GM21515 (cell line): Measurements from ENCODE around the gene HOXA13.

Experiments used
- ATAC-seq: cut with Tn5 transposase; IDR thresholded peaks from one replicate; pipeline ENCODE4 v1.9.1; 2021; ENCODE audit not compliant: unreplicated experiment

Gene HOXA13

DNA sequence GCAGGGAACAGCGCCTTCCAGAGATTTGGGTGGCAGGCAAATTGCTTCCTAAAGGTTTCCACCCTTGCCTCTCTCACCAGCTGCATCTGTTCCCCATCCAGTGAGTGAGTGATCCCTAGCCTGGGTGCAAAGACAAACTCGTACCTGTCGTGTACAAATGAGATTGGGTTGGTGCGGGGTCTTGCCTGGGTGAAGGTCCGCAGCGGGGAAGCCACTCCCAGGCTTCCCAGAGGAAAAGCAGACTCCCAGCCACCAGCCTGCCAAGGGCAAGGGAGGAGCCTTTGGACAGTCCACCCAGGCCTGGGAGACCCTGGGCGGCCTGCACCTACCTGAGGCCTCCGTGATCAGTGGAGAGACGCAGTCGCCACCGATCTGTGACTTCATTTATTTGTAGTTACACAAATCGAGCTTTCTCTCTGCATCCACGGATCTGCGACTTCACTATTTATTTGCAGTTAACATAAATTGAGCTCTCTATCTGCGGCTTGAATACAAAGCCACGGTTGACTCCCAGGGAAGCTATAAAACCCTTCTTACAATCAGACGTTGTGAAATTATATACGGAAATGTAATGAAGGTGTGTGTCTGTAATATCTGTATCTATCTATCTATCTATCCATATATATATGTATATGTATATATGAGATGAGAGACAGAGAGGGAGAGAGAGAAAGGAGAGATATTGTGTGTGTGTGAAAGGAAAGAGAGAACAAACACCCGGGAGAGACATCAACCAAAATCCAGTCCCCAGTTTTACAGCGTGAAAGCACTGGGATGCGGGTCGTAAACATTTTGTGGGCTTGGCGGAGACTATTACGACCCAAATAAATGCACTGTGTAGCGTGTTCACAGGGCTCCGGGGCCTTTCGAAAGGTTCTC lies 40.4 kb downstream of the HOXA13 start:
- ATAC-seq, result no peak

DNA sequence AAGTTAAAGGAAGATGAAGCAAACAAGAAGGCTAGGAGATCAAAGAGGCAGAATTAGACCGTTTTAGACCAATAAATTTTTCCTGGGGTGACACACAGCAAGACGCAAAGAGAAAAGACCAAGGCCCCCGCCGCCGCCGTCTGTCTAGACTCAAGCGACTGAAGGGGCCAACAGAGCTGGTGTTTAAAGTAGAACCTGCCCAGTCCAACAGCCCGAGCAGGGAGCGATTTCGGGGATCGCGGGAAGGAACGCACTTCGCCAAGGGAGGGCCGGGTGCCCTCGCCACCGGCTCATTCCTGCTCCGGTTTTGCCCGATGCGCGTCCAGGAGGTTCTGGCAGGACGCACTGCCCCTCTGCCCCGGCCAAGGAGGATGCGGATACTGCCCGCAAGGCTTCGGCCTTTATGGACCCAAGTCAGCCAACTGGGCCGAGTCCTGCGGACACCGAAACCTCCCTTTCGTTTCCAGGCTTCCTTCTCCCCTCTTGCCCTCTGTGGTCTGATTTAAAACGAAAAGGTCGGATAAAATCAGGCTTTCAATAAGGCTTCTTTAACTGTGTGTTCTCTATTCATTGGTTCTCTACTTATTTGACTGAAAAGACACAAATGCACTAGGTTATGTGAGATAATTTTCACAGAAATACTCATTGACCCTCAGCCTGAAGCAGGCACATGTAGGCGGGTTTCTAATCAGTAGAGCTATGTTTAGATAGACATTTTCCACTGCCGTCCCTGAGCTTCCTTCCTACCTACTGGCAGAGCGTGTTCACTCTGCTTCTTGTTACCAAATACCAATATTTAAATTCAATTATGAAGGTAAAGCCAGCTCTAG lies 41.2 kb downstream of the HOXA13 start:
- ATAC-seq, result no peak

- ATAC-seq, result no peak
Measured at GRCh38 chr7:27157702-27158431, 42.0 kb downstream of the HOXA13 start.

GRCh38 chr7:27156916-27157701 lies 42.8 kb downstream of the HOXA13 start:
- ATAC-seq, result no peak

GRCh38 chr7:27156508-27156898 lies 43.4 kb downstream of the HOXA13 start, which contains the start of gene HOXA7:
Gene HOXA7, minus strand, starts transcription at chr7:27156675. Its CDS starts 130 bp downstream, at chr7:27156545.
- ATAC-seq, result no peak

DNA sequence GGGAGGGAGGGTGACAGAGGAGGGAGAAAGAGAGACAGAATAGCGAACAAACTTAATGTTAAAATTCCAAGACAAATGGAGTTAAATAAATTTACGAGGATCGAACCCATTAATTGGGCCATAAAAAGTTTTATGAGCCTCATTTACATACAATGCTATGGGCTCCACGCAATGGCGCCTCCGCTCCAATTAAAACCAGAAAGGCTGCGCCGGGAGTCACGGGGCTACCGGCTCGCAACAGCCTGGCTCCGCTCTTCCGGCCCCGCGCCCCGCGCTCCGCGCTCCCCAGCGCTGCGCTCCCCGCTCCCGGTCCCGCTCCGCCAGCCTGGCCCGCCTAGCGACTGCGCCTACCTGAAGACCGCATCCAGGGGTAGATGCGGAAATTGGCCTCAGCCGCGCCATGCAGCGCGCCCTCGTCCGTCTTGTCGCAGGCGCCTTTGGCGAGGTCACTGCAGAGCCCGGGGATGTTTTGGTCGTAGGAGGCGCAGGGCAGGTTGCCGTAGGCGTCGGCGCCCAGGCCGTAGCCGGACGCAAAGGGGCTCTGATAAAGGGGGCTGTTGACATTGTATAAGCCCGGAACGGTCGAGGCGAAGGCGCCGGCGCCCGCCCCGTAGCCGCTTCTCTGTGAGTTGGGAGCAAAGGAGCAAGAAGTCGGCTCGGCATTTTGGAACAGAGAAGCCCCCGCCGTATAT lies 43.9 kb downstream of the HOXA13 start:
- no peak for ATAC-seq

DNA sequence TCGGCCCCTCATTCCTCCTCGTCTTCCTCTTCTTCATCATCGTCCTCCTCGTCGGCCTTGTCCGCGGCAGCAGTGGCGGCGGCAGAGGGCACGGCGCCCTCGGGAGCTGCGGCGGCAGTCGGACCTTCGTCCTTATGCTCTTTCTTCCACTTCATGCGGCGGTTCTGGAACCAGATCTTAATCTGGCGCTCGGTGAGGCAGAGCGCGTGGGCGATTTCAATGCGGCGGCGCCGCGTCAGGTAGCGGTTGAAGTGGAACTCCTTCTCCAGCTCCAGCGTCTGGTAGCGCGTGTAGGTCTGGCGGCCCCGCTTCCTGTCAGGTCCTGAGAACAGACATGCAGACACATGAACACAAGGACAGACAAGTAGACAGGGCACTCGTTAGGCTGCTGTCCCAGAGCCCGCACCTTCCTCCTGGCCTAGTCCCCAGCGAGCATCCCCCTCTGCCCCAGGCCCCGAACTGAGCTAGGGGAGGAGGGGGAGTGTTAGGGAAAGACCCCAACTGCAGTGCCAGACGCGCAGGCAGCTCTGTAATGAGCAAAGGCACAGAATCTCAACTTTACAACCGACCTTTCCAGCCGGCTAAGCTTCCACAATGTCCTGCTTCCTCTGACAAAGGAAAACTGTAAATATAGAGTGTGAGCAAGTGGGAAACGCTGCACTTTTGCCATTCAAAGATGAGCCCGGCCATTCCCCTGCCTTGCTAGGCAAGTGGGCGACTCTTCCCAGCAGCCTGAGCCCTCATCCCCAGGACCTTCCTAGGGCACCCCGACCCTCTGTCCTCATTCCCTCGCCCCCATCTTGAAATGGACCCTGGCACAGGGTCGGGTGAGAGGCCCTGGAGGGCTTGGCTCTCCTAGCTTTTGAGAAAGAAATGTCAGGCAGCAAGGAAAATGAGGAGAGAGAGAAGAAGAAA lies 44.7 kb downstream of the HOXA13 start:
- no peak for ATAC-seq

DNA sequence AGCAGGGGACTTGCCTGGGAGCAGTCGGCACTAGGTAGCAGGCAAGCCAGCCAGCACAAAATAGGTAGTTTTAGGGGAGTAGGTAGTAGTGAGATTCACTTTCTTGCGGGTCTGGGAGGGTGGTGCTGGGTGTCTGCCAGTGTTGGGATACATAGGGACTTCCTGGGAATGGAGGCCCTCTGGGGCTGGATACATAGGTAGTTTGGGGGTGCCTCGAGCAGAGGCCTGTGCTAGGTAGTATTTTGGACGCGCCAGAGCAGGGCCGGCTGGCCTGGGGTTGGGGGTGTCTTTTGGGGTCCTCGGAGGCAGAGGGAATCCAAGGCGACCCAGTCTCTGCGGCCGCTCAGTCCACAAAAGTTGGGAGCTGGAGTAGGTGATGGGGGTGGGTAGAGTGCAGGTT lies 45.5 kb downstream of the HOXA13 start:
- ATAC-seq, result no peak

DNA sequence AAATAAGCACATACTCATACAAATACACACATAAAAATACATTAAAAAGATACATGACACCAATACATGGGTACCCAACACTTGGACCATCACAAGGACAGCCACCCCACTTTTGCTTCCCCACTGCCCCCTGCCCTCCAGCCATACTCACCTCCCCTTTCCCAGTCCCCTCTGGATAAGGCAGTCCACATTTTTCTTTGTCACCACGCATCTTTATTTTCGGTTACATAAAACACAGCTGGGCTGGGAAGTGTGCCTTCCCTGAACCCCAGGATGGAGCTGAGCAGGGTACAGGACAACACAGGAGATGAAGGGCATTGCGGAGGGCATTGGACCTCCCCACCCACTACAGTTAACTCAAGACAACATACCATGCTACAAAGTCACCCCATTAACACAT lies 46.4 kb downstream of the HOXA13 start:
- ATAC-seq, result no peak

DNA sequence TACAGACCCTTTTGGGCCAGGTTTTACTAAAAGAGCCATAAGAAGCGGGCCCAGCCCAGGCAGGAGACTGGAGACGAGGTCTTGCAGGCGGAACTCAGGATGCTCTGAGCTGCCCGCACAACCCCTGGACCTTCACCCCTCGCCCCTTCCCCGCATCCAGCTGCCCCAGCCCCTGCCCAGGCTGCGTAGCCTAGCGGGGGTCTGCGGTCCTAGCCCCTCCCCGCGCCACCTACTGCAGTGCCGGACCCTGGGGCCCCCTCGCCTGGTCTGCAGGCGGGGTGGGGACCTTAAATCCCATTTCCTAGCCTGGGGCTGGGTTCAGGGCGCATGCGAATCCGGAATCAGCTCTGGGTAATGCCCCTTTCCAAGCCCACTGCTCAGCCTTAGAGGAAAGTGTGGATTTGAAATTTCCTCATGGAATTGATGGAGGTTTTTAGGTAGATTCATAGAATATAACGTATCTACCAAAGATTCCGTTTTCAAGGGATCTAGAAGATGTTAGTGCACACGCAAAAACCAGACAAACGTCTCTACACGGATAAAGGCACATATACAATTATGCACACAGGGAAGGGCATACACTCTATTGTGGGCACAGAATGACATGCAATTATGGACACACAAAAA lies 47.0 kb downstream of the HOXA13 start:
- no peak for ATAC-seq

DNA sequence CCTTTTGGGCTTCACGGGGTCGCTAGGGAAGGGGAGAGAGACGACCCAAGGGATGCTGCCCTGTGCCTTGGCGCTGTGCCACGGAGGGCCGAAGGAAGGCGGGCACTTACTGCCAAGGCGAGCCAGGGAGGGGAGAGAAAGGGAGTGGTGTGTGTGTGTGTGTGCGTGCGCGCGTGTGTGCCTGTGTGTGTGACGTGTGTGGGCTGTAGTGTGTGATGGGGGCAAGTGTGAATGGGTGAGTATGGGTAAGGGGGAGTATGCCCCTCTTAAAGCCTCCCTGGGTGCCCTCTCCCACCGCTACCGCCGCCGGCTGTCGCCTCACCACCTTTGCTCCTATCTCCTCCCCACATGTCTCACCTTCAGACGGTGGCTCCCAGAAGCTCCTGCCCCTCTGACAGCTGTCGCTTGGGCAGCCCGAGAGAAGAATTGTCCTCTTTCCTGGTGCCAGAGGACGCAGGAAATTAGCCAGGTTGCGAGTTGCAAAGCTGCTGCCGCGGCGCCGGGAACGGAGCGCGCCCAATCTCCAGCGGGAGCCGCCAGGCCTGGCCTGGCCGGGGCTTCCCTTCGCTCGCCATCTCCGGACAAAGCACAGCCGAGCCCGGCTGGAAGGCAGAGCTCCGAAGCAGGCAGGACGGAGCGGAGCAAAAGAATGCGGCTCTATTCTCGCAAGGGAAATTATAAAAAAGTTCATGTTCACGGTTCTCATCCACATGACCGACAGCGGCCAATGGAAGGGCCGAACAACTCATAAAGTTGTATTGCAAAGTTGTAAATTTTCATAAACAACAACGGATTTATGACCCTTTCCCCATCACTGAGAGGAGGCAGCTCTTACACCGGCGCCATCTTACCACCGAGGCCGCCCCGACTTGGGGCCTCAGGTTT lies 47.7 kb downstream of the HOXA13 start, which contains the start of gene HOXA3:
HOXA3 (minus strand) TSS at position 653 of the 885 bp plus-strand sequence. CDS start 41,943 bp downstream, outside the sequence.
- ATAC-seq, result no peak

GRCh38 chr7:27151341-27151930 lies 48.5 kb downstream of the HOXA13 start:
- ATAC-seq, result no peak

DNA sequence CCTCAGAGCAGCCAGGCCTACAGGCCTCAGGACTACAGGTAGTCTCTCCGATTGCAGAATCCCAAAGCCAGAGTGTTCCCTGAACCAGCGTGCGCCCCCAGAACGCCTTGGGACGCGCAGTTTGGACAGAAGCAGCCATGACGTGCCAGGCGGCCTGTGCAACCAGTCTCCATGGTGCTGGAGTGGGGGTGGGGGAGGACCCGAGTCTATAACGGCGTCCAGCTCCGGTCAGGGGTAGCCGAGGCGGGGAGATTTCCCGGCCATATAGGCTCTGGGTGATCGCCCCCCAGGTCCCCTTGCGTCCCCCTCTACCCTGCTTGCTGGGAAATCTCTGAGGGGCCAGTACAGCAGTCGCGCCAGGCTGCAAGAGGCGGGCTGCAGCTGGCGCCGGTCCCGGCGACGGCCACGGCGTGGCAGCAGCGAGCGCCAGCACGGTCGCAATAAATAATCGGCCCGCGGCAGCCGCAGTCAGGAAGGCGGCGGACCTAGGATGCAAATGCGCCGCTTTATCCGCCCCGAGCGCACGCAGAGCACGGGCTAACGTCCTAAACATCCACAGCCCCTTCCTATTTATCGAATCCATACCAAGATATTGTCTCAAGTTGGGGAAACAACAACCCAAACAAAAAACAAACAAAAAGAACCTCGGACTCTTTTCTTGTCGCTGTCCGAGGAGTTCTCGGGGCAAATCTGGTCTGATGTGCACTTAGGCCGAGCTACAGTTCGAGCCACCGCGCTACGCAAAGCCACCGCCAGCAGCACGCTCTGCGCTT lies 49.1 kb downstream of the HOXA13 start:
- peak; percentile 78 for ATAC-seq

DNA sequence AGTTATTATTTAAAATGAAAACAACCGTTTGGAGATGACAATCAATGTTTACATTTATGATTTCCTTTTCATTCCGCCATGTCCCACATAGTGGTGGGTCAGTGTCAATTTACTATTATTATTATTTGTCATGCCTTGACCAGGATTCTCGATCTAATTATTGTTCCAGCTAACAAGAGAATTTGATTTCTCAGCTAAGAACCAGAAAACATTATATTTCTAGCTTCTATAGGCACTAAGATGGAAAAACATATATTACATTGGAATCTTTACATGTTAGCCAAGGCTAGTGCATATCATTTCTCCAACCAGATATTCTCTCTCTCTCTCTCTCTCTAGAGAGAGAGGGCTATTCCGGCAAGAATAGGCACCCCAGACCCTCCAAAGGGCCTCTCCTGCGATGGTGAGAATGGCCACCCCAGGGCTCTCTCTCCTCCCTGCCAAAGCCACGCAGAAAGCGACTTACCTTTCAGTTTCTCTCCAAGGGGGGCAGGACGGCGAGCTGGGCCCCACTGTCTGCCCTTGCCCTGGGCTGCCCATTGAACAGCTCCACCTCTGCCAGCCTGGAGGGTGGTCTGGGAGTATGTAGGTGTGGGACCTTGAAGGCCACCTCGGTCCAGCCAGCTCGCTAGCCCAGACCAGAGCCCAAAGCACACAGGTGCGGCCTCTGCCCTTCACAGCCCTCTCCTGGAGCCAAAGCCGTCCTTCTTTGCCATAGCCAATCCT lies 49.9 kb downstream of the HOXA13 start:
- ATAC-seq, result no peak
